GM18951 (cell line): ENCODE measurements around the gene CLEC2L.

Experiments used
- POLR2A ChIP-seq: IDR thresholded peaks from 4 replicates; pipeline ENCODE4 v1.6.1; 2011; ENCODE audit warnings: mild to moderate bottlenecking; ENCODE audit not compliant: insufficient read length, insufficient read depth; ENCODE audit errors: extremely low read depth
- in situ Hi-C: fragments of 300-500 bp; cut with MboI; formaldehyde crosslinking; loops from one replicate; pipeline ENCODE4 v1.12.0; 2022; ENCODE audit warnings: low sequenced_read_pairs, mixed read lengths, inconsistent platforms; ENCODE audit not compliant: unreplicated experiment

The CLEC2L gene

GRCh38 chr7:139495580-139496125 is 27.8 kb upstream of the CLEC2L start:
- TF ChIP-seq POLR2A: no peak

GRCh38 chr7:139496528-139496927 is 27.0 kb upstream of the CLEC2L start:
- TF ChIP-seq POLR2A: no peak
- in situ Hi-C loops: no loop called here

More at GRCh38 chr7:139495580-139496125, 27.8 kb upstream of the CLEC2L start:
- in situ Hi-C loops: no loop called here

GRCh38 chr7:139500770-139501138 is 22.7 kb upstream of the CLEC2L start:
- in situ Hi-C loops: loop anchor here (10.0 kb wide), 1 partner anchor 504 kb away; no protein-coding TSS in a partner anchor

DNA sequence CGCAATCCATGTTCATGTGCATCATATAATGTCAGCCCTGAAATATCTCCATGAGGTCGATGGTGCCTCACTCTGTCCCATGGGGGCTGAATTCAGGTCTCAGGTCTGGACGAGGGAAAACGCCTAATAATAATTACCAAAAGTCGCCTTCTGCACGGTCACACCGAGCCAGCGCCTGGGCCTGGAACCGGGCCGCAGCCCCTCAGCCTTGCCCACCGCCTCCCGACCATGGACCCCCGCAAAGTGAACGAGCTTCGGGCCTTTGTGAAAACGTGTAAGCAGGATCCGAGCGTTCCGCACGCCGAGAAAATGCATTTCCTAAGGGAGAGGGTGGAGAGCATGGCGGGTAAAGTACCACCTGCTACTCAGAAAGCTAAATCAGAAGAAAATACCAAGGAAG is 21.3 kb upstream of the CLEC2L start:
- in situ Hi-C loops: loop anchor here (10.0 kb wide), 1 partner anchor 503 kb away; no protein-coding TSS in a partner anchor
- TF ChIP-seq POLR2A: no peak

More at GRCh38 chr7:139500770-139501138, 22.7 kb upstream of the CLEC2L start:
- no peak for TF ChIP-seq POLR2A

- in situ Hi-C loops: loop anchor here (10.0 kb wide), 1 partner anchor 499 kb away; no protein-coding TSS in a partner anchor
- TF ChIP-seq POLR2A: no peak
Observed at GRCh38 chr7:139505563-139505962, 17.9 kb upstream of the CLEC2L start.

- in situ Hi-C loops: loop anchor here (10.0 kb wide), 1 partner anchor 495 kb away; no protein-coding TSS in a partner anchor
- no peak for TF ChIP-seq POLR2A
Observed at GRCh38 chr7:139509535-139509934, 13.9 kb upstream of the CLEC2L start.

DNA sequence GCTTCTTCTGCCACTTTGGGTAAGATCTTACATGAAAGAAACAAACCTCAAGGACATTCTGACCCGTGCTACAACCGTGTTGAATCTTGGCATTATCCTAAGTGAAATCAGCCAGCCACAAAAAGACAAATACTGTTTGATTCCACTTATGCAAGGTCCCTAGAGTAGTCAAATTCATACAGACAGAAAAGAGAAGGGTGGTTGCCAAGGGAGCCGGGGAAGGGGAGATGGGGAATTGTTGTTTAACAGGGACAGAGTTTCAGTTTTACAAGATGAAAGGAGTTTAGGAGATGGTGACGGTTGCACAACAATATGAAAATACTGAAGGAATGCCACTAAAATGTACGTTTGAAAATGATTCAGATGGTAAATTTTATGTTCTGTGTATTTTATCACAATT is 12.2 kb upstream of the CLEC2L start:
- no peak for TF ChIP-seq POLR2A
- in situ Hi-C loops: no loop called here

- in situ Hi-C loops: no loop called here
- TF ChIP-seq POLR2A: no peak
Observed at GRCh38 chr7:139515266-139515665, 8.2 kb upstream of the CLEC2L start.

GRCh38 chr7:139521439-139521838 is 2.0 kb upstream of the CLEC2L start:
- in situ Hi-C loops: no loop called here
- TF ChIP-seq POLR2A: no peak

DNA sequence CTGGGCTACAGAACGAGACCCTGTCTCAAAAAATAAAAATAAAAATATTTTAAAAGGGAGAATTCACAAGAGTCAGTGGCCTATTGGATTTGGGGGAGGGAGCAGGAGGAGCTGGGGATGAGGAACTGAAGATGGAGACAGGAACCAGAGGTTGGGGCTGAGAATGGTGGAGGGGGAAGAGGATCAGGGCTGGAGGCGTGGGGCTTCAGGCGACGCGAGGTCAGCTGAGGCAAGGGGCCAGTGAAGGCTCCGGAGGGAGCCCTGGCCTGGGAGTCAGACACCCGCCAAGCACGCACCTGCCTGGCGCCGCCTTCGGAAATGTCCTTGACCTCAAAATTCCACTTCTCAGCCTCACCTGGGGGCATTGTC is 671 bp upstream of the CLEC2L start:
- in situ Hi-C loops: no loop called here
- TF ChIP-seq POLR2A: no peak

- in situ Hi-C loops: no loop called here
- TF ChIP-seq POLR2A: no peak
Observed at GRCh38 chr7:139523968-139524815, 707 bp downstream of the CLEC2L start.

DNA sequence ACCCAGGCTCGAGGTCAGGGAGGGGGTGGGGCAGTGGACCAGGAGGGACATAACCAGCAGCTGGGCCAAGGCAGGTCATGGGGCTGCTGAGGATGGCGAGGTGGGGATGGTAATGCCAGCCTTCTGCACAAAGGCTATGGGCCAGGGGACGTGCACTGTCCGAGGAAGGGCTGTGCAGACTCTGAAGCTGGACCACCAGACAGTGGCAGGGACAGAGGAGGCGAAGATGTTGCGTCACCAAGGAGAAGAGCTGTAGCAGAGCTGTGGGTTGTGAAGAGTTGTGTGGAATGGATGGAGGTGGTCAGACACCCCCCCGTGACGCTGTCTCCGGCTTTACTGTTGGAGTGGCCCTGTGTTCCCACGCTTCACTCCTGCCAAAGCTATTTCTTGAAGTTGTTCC is 1.8 kb downstream of the CLEC2L start:
- in situ Hi-C loops: no loop called here
- no peak for TF ChIP-seq POLR2A

DNA sequence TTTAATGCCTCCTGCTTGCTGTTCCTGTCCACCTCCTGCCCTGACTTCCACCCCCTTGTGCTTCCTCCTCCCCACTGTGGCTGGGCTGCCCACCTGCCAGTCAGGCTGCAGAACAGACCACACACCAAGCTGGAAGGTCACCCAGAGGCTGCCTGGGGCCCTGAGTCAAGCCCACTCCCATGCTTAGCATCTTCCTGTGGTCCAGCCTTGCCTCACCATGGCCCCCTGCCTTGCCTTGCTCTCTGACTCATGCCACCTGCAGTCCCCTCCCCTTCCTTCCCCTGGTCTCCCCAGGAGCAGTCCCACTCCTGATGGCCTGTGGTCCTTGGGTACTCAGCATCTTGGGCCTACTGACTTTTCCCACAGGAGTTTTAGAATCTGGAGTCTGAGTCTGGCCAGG is 2.3 kb downstream of the CLEC2L start:
- no peak for TF ChIP-seq POLR2A
- in situ Hi-C loops: no loop called here
